ENCODE measurements around the gene MICU2.

Gene MICU2

DNA sequence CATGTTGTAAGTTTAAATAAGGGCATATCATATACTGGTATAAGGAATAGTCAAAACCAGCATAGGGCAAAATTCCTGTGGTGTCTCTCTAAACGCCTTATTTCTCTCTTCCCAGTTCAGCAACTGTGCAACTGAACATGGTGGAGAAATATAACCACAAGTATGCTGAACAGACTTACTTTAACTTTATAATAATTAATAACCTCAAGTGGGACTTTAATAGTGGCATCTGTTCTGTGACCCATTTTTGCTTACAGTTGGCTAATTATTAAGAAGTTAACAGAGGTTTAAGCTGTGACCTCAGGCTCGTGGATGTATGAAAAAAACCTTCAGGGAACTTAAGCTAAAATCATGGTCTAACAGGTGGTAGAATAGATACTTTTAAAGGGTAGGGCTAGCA, 54.3 kb downstream of the MICU2 start:
- Mint-ChIP-seq H3K4me1 (ENCODE audit: low read depth) (peaks cover 26% of the 10 kb centered on the region), H3K27ac (no peak overlapping the region), H3K4me3 (no peak overlapping the region), H3K36me3 (ENCODE audit: low read depth) (peaks cover 22% of the 10 kb centered on the region), H3K27me3 (no peaks in the 10 kb centered on the region), H3K9me3 (no peaks in the 10 kb centered on the region)
- intact Hi-C loops (cut with micrococcal nuclease): no loop called here

DNA sequence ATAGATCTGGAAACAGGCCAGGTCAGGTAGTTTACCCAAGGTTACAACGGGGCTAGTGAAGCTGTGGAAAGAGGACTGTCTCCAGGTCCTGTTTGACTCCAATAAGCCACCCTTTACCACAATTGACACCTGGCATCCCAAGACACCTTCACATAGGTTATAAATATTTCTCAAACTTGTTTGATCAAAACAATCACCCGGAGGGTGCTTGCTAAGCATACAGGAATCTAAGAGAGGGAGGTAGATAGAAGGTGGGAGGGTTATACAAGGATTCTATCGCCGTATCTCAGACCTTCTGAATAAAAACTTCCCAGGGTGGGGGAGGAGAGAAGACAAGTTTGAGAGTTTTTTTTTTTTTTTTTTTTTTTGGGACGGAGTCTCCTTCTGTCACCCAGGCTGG, 55.4 kb downstream of the MICU2 start:
- Mint-ChIP-seq H3K27me3 (no peaks in the 10 kb centered on the region), H3K4me1 (ENCODE audit: low read depth) (peaks cover 18% of the 10 kb centered on the region), H3K4me3 (no peak overlapping the region), H3K27ac (no peak overlapping the region), H3K9me3 (no peaks in the 10 kb centered on the region), H3K36me3 (ENCODE audit: low read depth) (peaks cover 23% of the 10 kb centered on the region)
- intact Hi-C loops (cut with micrococcal nuclease): no loop called here

DNA sequence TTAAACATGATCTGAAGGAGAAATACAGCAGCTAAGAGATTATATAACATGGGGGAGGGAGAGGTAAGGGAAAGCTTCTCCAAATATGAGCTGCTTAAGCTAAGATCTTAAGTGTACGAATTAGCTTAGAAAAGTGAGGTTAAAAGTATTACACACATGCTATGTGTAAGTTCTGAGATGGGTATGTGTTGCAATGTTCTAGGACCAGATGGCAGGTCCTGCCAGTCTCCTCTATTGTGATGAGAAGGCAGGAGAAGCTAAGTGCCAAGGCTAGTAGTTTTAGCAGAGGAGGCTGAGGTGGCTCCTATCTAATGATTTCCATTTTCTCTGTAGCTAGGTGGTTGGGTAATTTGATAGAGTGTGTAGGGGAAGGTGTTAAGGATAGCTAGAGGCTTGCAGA, 57.6 kb downstream of the MICU2 start:
- H3K27me3 Mint-ChIP-seq: no peaks in the 10 kb centered on the region
- peaks cover 17% of the 10 kb centered on the region for H3K4me1 Mint-ChIP-seq (ENCODE audit: low read depth)
- H3K9me3 Mint-ChIP-seq: no peaks in the 10 kb centered on the region
- peaks cover 23% of the 10 kb centered on the region for H3K36me3 Mint-ChIP-seq (ENCODE audit: low read depth)
- H3K4me3 Mint-ChIP-seq: no peak overlapping the region
- no peak overlapping the region for H3K27ac Mint-ChIP-seq
- intact Hi-C loops (cut with micrococcal nuclease): no loop called here

DNA sequence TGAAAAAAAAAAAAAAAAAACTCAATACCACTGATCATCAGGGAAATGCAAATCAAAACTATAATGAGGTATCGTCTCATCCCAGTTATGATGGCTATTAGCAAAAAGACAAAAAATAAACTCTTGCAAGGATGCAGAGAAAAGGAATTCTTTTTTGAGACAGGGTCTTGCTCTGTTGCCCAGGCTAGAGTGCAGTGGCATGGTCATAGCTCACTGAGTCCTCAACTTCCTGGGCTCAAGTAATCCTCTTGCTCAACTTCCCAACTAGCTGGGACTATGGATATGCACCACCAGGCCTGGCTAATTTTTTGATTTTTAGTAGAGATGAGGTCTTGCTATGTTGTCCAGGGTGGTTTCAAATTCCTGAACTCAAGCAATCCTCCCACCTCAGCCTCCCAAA, 59.5 kb downstream of the MICU2 start:
- no peak overlapping the region for H3K4me3 Mint-ChIP-seq
- intact Hi-C loops (cut with micrococcal nuclease): no loop called here
- H3K36me3 Mint-ChIP-seq (ENCODE audit: low read depth): peaks cover 23% of the 10 kb centered on the region
- H3K27ac Mint-ChIP-seq: no peak overlapping the region
- H3K27me3 Mint-ChIP-seq: no peaks in the 10 kb centered on the region
- H3K4me1 Mint-ChIP-seq (ENCODE audit: low read depth): peaks cover 17% of the 10 kb centered on the region
- H3K9me3 Mint-ChIP-seq: no peaks in the 10 kb centered on the region

DNA sequence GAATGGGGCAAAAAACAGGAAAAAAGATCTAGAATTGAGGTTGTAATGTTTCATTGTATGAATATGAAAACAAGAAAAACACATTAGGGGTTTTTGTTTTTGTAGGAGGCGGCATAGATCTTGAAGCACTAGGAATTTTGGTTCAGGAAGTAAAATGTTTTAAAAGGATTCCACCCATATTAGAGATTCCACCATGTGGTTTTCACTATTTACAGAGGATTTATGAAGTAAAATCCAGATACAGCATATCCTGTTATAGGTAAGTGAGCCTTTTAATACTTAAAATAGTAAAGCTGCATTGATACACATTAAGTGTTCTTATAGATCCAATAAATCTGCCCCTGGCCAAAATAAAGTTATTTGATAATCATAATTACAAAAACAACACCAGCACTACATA, 61.4 kb downstream of the MICU2 start:
- Mint-ChIP-seq H3K4me3 (no peak overlapping the region), H3K27ac (no peak overlapping the region), H3K4me1 (ENCODE audit: low read depth) (peaks cover 22% of the 10 kb centered on the region), H3K9me3 (no peaks in the 10 kb centered on the region), H3K36me3 (ENCODE audit: low read depth) (peaks cover 35% of the 10 kb centered on the region), H3K27me3 (no peaks in the 10 kb centered on the region)
- intact Hi-C loops (cut with micrococcal nuclease): no loop called here

DNA sequence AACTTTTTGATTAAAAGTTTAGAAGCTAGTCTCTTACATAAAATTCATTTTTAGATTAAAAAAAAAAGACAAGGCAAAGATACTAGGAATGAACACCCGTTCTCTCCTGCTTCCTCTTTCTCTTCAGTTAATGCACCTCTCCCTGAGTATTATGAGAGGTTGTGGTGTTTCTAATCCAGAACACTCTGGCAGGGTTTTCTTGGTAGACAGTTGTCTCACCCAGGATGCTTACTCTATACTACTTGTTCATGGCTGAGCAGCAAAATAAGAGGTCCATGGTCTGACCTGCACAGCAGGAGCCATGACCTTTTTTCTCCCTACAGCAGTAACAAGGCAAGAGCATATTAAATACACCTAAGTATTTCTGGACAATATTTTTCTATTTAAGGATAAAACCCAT, 62.0 kb downstream of the MICU2 start:
- peaks cover 22% of the 10 kb centered on the region for H3K4me1 Mint-ChIP-seq (ENCODE audit: low read depth)
- H3K36me3 Mint-ChIP-seq (ENCODE audit: low read depth): peaks cover 38% of the 10 kb centered on the region
- H3K4me3 Mint-ChIP-seq: no peak overlapping the region
- no peaks in the 10 kb centered on the region for H3K27me3 Mint-ChIP-seq
- H3K27ac Mint-ChIP-seq: no peak overlapping the region
- H3K9me3 Mint-ChIP-seq: no peaks in the 10 kb centered on the region
- intact Hi-C loops (cut with micrococcal nuclease): no loop called here

DNA sequence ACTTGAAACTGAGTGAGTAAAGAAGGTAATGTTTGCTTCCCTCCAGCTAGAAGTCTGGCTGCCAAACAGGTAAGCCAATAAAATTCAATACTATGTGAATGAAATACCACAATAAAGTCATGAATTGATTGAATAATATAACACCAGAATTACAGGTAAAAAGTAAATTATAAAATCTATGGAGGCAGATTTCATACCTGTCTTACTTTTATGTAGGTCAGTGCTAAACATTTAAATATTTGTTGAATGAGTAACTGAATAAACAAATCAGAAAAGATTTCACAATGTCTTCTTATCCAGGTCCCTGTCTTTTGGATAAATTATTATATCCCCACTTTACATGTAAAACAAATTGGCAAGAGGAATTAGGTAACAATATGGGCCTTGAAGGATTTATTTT, 62.7 kb downstream of the MICU2 start:
- intact Hi-C loops (cut with micrococcal nuclease): no loop called here
- H3K4me3 Mint-ChIP-seq: no peak overlapping the region
- peaks cover 18% of the 10 kb centered on the region for H3K4me1 Mint-ChIP-seq (ENCODE audit: low read depth)
- H3K9me3 Mint-ChIP-seq: no peaks in the 10 kb centered on the region
- H3K27ac Mint-ChIP-seq: no peak overlapping the region
- no peaks in the 10 kb centered on the region for H3K27me3 Mint-ChIP-seq
- H3K36me3 Mint-ChIP-seq (ENCODE audit: low read depth): peaks cover 44% of the 10 kb centered on the region

DNA sequence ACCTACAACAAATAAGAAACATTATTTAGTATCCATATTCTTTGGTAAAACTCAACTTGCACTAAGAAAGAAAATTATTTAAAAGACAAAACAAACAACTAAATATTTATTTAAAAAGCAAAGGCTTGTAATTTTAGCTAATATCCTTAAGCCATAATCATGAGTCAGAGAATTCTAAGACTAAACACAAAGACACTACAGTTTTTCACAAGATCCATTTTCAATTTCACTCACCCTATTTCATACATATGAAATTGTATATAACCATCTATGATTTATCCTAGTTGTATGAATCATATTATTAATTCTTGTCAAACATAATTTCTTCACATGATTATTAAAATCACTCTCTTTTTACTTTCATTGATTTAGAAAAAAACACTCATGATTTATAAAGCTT, 64.3 kb downstream of the MICU2 start:
- H3K9me3 Mint-ChIP-seq: no peaks in the 10 kb centered on the region
- no peak overlapping the region for H3K4me3 Mint-ChIP-seq
- peaks cover 11% of the 10 kb centered on the region for H3K4me1 Mint-ChIP-seq (ENCODE audit: low read depth)
- H3K27me3 Mint-ChIP-seq: no peaks in the 10 kb centered on the region
- no peak overlapping the region for H3K27ac Mint-ChIP-seq
- peaks cover 35% of the 10 kb centered on the region for H3K36me3 Mint-ChIP-seq (ENCODE audit: low read depth)
- intact Hi-C loops (cut with micrococcal nuclease): no loop called here

DNA sequence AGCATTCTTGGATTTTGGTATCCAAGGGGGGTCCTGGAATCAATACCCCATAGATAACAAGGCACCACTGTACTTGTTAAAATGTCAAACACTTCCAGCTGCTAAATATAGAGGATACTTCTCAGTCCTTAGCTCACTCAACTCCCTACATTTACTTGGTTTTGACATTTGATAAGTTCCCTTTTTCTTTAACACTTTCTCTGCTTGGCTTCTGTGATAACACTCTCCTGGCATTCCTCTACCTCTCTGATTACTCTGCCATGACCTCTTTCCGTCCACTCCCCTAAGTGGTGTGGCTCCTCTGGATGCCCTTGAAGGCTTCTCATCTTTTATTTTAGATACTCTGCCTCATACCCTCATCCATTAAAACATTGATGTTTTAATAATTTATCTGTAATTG, 65.2 kb downstream of the MICU2 start:
- peaks cover 37% of the 10 kb centered on the region for H3K36me3 Mint-ChIP-seq (ENCODE audit: low read depth)
- intact Hi-C loops (cut with micrococcal nuclease): no loop called here
- H3K4me1 Mint-ChIP-seq (ENCODE audit: low read depth): peaks cover 11% of the 10 kb centered on the region
- H3K4me3 Mint-ChIP-seq: no peak overlapping the region
- H3K27me3 Mint-ChIP-seq: no peaks in the 10 kb centered on the region
- no peak overlapping the region for H3K27ac Mint-ChIP-seq
- H3K9me3 Mint-ChIP-seq: no peaks in the 10 kb centered on the region

DNA sequence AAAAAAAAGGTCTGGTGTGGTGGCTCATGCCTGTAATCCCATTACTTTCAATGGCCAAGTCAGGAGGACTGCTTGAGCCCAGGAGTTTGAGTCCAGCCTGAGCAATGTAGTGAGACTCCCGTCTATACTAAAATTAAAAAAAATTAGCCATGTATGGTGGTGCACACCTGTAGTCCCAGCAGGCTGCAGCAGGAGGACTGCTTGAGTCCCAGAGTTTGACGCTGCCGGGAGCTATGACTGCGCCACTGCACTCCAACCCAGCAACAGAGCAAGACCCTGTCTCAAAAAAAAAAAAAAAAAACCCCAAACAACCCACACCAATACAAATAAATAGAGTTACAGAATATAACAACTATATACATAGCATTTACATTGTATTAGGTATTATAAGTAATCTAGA, 65.7 kb downstream of the MICU2 start:
- H3K27me3 Mint-ChIP-seq: no peaks in the 10 kb centered on the region
- H3K9me3 Mint-ChIP-seq: no peaks in the 10 kb centered on the region
- intact Hi-C loops (cut with micrococcal nuclease): no loop called here
- no peak overlapping the region for H3K4me3 Mint-ChIP-seq
- peaks cover 37% of the 10 kb centered on the region for H3K36me3 Mint-ChIP-seq (ENCODE audit: low read depth)
- no peak overlapping the region for H3K27ac Mint-ChIP-seq
- H3K4me1 Mint-ChIP-seq (ENCODE audit: low read depth): peaks cover 11% of the 10 kb centered on the region

DNA sequence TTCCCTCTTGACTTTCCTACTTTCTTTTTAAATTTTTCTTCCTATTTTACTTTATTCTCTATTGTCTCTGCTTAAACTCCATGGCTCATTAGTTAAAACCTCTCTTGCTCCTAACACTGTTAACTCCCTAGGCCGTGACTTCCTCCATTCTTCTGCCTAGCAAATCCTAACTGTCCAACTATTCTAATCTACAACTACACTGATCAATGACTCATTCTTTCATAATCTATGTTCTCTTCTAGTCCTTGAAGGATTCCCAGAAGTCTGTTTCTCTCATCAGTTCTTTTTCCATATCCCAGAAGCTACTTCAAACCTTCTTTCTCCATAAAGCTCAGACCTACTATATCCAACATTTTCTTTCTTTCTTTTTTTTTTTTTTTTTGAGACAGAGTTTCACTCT, 66.9 kb downstream of the MICU2 start:
- Mint-ChIP-seq H3K27ac (no peak overlapping the region), H3K4me3 (no peak overlapping the region), H3K27me3 (no peaks in the 10 kb centered on the region), H3K36me3 (ENCODE audit: low read depth) (peaks cover 47% of the 10 kb centered on the region), H3K4me1 (ENCODE audit: low read depth) (peaks cover 7% of the 10 kb centered on the region), H3K9me3 (no peaks in the 10 kb centered on the region)
- intact Hi-C loops (cut with micrococcal nuclease): no loop called here

DNA sequence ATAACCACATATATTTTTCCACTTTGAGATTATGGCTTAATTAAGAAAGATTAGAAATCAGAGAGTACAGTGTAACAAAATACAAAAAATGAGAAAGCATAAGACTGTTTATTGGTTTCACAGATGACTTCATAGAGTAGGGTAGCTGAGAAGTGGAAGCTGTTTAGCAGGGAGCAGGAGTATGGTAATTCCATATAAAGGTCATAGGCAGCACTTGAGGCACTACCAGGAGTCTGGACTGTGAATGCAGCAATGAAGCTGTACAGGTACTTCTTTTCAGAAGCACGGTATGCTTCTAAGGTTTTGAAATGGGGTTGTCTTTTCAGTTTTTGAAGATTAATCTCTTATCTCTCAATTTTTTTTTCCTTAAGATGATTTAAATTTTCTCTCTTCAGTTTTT, 69.2 kb downstream of the MICU2 start:
- Mint-ChIP-seq H3K27me3 (no peaks in the 10 kb centered on the region), H3K9me3 (no peaks in the 10 kb centered on the region), H3K36me3 (ENCODE audit: low read depth) (peaks cover 51% of the 10 kb centered on the region), H3K4me3 (no peak overlapping the region), H3K27ac (no peak overlapping the region), H3K4me1 (ENCODE audit: low read depth) (peaks cover 5% of the 10 kb centered on the region)
- intact Hi-C loops (cut with micrococcal nuclease): no loop called here

DNA sequence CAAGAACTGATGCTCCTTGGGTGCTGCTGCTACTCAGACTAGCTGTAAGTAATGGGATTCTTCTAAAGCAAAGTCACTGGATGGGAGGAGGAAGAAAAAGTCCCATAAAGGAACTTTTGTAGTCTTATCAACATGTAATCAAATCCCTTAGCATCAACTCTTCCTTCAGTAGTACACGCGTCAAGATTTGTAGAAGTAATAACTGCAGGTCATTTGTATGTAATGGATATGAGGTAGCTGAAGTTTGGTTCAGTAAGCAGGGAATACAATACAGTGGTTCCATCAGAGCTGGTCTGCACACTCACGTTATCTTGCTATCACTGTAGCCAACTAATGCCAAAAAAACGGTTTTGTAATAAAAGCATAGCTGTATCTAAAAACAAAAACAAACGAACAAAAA, 72.5 kb downstream of the MICU2 start:
- Mint-ChIP-seq H3K4me1 (ENCODE audit: low read depth) (no peaks in the 10 kb centered on the region), H3K27me3 (no peaks in the 10 kb centered on the region), H3K36me3 (ENCODE audit: low read depth) (peaks cover 33% of the 10 kb centered on the region), H3K9me3 (no peaks in the 10 kb centered on the region), H3K4me3 (no peak overlapping the region), H3K27ac (no peak overlapping the region)
- intact Hi-C loops (cut with micrococcal nuclease): no loop called here

DNA sequence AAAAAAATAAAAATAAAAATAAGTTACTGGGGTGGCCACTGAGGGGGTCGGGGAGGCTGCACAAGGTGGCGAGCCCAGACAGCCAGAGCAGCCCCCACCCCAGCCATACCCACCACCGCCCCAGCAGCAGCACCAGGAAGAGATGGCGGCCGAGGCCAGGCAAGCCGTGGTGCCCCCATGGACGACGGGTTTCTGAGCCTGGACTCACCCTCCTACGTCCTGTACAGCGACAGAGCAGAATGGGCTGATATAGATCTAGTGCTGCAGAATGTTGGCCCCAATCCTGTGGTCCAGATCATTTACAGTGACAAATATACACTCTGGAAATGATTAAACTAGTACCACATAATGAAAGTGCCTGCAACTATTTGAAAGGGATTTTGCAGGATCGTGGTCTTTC, 73.3 kb downstream of the MICU2 start:
- Mint-ChIP-seq H3K36me3 (ENCODE audit: low read depth) (peaks cover 38% of the 10 kb centered on the region), H3K27ac (no peak overlapping the region), H3K4me3 (no peak overlapping the region), H3K27me3 (no peaks in the 10 kb centered on the region), H3K9me3 (no peaks in the 10 kb centered on the region), H3K4me1 (ENCODE audit: low read depth) (no peaks in the 10 kb centered on the region)
- intact Hi-C loops (cut with micrococcal nuclease): no loop called here

DNA sequence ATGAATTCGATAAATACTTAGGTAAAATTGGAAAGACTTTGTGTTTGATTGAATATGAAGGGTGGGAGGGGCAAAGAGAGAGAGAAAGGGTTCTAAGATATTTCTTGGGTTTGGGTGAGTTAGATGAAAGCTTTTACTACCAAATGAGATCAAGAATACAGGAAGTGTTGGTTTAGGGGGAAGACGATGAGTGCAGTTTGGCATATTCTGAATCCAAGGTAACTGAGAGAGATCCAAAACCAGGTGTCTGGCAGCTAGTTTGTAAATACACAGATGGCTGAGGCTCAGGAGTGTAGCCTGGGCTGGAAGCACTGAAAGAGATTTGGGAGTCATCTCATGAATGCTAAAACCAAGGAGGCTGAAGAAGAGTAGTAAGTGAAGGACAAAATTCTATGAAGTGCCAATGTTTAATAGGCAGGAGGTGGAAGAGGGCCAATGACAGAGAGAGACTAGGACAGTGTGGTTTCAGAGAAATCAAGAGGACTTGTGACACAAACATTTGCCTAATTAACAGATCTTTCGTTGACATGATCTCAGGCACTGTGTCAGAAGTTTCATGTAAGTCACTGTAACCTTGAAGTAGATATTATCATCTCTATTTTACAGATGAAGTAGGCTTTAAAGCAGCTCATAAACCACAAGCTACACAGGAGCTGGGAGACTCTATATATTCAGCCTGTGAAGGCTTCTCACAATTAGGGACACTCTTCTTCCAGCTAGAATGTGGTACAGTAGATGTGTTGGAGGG, 74.7 kb downstream of the MICU2 start:
- intact Hi-C loops (cut with micrococcal nuclease): no loop called here

More for the DNA sequence above, 74.7 kb downstream of the MICU2 start:
- H3K9me3 Mint-ChIP-seq: no peaks in the 10 kb centered on the region
- no peak overlapping the region for H3K4me3 Mint-ChIP-seq
- no peaks in the 10 kb centered on the region for H3K27me3 Mint-ChIP-seq
- no peak overlapping the region for H3K27ac Mint-ChIP-seq
- peaks cover 46% of the 10 kb centered on the region for H3K36me3 Mint-ChIP-seq (ENCODE audit: low read depth)
- no peaks in the 10 kb centered on the region for H3K4me1 Mint-ChIP-seq (ENCODE audit: low read depth)
